Measurements from ENCODE around the gene RPL31.

RPL31 gene

GRCh38 chr2:101017371-101017770, 15.3 kb downstream of the RPL31 start:
- TF ChIP-seq CTCF (IDR thresholded peaks at IDR 0.05; ENCODE audit: low read depth, low read length): no peak
- in situ Hi-C loops (cut with HindIII; ENCODE audit: low sequenced_read_pairs): no loop called here
- no peak overlapping the region for H3K4me3 ChIP-seq (ENCODE audit: low read depth, low read length)
- no peak for DNase-seq (ENCODE audit: low read depth, low spot score)

- DNase-seq (ENCODE audit: low read depth, low spot score): no peak
- no peak overlapping the region for H3K4me3 ChIP-seq (ENCODE audit: low read depth, low read length)
- in situ Hi-C loops (cut with HindIII; ENCODE audit: low sequenced_read_pairs): no loop called here
- TF ChIP-seq CTCF (IDR thresholded peaks at IDR 0.05; ENCODE audit: low read depth, low read length): no peak
These were observed 16.8 kb downstream of the RPL31 start for GRCh38 chr2:101018934-101019333.

GRCh38 chr2:101022221-101022620, 20.1 kb downstream of the RPL31 start:
- DNase-seq (ENCODE audit: low read depth, low spot score): no peak
- TF ChIP-seq CTCF (IDR thresholded peaks at IDR 0.05; ENCODE audit: low read depth, low read length): no peak
- no peak overlapping the region for H3K4me3 ChIP-seq (ENCODE audit: low read depth, low read length)
- in situ Hi-C loops (cut with HindIII; ENCODE audit: low sequenced_read_pairs): no loop called here

- DNase-seq (ENCODE audit: low read depth, low spot score): no peak
- in situ Hi-C loops (cut with HindIII; ENCODE audit: low sequenced_read_pairs): no loop called here
- no peak overlapping the region for H3K4me3 ChIP-seq (ENCODE audit: low read depth, low read length)
- TF ChIP-seq CTCF (IDR thresholded peaks at IDR 0.05; ENCODE audit: low read depth, low read length): no peak
These were observed 21.4 kb downstream of the RPL31 start for GRCh38 chr2:101023327-101024107.

GRCh38 chr2:101025561-101025960, 23.5 kb downstream of the RPL31 start:
- no peak overlapping the region for H3K4me3 ChIP-seq (ENCODE audit: low read depth, low read length)
- DNase-seq (ENCODE audit: low read depth, low spot score): no peak
- TF ChIP-seq CTCF (IDR thresholded peaks at IDR 0.05; ENCODE audit: low read depth, low read length): no peak
- in situ Hi-C loops (cut with HindIII; ENCODE audit: low sequenced_read_pairs): no loop called here

GRCh38 chr2:101026253-101026701, 24.2 kb downstream of the RPL31 start:
- in situ Hi-C loops (cut with HindIII; ENCODE audit: low sequenced_read_pairs): no loop called here
- no peak for TF ChIP-seq CTCF (IDR thresholded peaks at IDR 0.05; ENCODE audit: low read depth, low read length)
- DNase-seq (ENCODE audit: low read depth, low spot score): no peak
- no peak overlapping the region for H3K4me3 ChIP-seq (ENCODE audit: low read depth, low read length)

Measured in astrocyte of the spinal cord (primary cell).